CD4-positive, alpha-beta T cell treated with Interleukin-15 for 1 hour (primary cell): ENCODE measurements around the gene ATP6V1A.

Experiments used
- DNase-seq: peaks from one replicate; pipeline ENCODE4 v3.0.0-alpha.2; 2020

The ATP6V1A gene

GRCh38 chr3:113747283-113748046, 630 bp downstream of the ATP6V1A start:
- DNase-seq: no peak

DNA sequence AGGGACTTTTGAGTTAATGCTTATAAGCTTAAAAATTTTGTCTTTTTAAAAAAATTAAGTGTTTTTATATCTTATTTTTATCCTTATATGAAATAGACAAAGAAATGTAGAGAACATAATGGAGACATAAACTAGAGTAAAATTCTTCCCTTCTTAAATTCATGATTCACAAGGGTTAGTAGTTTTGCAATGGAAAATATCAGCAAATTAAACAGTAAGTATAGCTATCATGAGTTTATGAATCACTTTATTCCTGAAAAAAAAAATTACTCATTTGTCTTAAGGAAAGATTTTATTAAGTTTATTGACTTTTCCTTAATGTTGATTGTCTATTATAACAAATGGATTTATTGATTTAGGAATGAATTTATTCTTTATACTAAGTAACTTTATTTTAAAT, 4.3 kb downstream of the ATP6V1A start:
- no peak for DNase-seq

GRCh38 chr3:113753376-113753985, 6.6 kb downstream of the ATP6V1A start:
- no peak for DNase-seq

GRCh38 chr3:113754494-113755159, 7.8 kb downstream of the ATP6V1A start:
- no peak for DNase-seq

GRCh38 chr3:113758389-113759024, 11.7 kb downstream of the ATP6V1A start:
- DNase-seq: no peak

DNA sequence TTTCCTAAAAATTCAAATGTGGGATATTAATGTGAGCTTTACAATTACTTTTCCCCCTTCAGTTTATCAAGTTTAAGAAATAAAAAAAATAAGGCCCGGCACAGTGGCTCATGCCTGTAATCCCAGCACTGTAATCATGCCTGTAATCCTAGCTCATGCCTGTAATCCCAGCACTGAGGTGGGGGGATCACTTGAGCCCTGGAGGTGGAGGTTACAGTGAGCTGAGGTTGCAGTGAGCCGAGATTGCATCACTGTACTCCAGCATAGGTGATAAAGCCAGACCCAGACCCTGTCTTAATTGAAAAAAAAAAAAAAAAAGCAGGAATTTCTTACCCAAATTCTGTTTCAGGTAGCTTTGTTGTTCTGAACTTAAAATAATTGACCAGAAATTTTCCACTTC, 17.9 kb downstream of the ATP6V1A start:
- DNase-seq: no peak

GRCh38 chr3:113769551-113769950, 22.7 kb downstream of the ATP6V1A start:
- DNase-seq: no peak

DNA sequence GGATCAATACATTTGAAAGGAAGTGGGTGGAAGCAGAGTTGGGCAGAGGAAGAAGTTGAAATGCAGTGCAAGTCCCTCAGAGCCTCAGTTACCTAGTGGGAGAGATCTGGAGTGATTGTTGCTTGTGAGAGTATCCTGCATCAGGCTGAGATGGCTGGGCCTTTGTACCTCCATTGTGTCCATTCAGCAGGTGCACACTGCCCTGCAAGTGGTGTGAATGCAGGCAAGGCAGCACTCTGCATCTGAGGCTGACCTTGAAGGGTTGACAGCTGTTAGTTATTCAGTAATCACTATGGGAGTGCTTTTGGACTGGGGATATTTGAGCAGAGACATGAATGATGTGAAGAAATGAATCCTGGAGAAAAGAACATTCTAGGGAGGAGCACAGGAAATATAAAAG, 25.2 kb downstream of the ATP6V1A start:
- no peak for DNase-seq

DNA sequence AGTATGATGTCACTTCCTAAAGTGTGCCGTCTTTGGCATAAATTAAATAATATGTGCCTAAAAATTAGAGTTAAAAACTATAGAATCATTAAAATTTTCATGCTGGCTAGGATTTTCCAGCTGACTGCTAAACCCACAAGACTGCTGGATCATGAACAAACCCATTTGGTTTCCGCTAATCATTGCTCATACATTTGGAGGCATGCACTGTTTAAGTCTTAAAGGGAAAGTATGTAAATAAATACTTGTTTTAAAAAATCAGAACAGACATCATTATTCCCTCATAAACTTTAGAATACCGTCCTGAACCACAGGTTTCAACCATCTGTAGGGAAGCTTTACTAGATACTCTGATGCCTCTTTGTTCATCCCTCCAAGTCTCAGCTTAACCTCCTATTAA, 26.5 kb downstream of the ATP6V1A start:
- DNase-seq: no peak

- no peak for DNase-seq
Observed at GRCh38 chr3:113775516-113775915, 28.7 kb downstream of the ATP6V1A start.

- no peak for DNase-seq
Observed at GRCh38 chr3:113776564-113776963, 29.7 kb downstream of the ATP6V1A start.

- no peak for DNase-seq
Observed at GRCh38 chr3:113783463-113783862, 36.6 kb downstream of the ATP6V1A start.

DNA sequence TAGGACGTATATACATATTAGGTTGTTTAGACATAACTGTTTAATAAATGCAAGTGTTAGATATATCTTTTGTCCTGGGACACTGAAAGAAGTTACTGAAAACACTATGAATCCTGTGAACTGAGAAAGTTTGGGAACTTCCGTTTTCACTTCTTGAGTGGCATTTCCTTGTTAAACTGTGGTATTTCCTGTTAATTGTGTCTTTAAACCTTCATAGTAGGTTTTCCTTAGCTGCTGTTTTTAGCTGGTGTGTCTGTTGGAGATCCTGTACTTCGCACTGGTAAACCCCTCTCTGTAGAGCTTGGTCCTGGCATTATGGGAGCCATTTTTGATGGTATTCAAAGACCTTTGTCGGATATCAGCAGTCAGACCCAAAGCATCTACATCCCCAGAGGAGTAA, 37.1 kb downstream of the ATP6V1A start:
- no peak for DNase-seq

GRCh38 chr3:113791381-113791780, 44.5 kb downstream of the ATP6V1A start:
- no peak for DNase-seq

DNA sequence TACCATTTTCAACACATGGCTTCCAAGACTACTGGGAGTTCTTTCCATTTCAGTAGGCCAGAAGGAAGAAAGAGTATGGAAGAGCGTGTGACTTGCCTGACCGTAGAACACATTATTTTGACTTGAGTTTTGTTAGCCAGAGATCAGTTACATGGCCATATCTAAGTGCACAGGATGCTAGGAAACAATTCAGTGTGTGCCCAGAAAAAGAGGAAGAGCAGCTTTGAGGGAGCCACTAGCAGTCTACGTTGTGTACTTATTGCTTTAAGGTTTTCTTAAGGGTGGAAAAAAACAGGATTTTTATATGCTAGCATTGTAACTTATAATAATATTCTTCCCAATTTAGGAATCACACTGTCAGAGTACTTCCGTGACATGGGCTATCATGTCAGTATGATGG, 47.7 kb downstream of the ATP6V1A start:
- no peak for DNase-seq

DNA sequence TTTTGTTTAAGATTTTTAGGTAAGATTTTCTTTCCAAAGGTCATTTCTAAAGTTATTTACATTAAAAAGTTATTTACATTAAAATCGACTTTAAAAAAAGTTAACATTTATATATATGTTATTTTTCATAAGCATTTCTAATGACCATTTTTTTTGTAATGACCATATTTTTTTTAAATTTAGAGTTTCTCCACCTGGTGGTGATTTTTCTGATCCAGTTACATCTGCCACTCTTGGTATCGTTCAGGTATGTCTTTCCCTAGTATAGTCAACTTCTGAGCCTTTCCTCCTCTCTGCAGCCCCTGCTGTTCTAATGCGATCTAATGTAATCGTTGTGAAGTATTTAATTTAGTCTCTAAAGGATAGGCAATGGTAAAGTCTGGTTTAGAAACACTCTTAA, 48.9 kb downstream of the ATP6V1A start:
- DNase-seq: no peak

GRCh38 chr3:113802795-113803455, 56.1 kb downstream of the ATP6V1A start:
- no peak for DNase-seq

DNA sequence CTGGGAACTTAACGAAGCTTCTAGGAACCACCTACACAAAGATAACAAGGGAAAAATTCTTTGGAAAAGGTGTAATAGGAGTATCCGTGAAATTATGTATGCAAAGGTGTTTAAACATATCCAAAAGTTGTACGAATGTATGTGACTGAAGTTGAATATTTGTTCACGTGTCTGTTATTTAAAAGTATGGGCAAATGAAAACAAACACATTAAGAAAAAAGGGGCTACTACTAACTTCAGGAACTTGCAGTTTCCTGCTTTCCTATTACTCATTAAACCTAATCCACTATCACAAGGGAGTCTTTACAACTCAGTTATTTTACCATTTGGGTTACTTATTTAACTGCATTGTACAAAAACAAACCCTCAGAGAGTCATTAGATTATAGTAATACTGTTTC, 57.8 kb downstream of the ATP6V1A start:
- no peak for DNase-seq

DNA sequence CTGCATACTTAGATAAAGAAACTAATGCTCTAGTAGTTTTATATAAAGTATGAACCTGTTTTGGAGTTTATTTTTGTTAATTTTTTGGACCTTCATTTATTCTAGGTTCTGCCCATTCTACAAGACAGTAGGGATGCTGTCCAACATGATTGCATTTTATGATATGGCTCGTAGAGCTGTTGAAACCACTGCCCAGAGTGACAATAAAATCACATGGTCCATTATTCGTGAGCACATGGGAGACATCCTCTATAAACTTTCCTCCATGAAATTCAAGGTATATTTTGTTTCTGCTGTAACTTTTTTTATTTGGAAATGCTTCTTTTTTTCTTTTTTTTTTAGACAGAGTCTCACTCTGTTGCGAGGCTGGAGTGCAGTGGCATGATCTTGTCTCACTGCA, 58.4 kb downstream of the ATP6V1A start:
- no peak for DNase-seq

- no peak for DNase-seq
Observed at GRCh38 chr3:113812854-113813253, 66.0 kb downstream of the ATP6V1A start.

DNA sequence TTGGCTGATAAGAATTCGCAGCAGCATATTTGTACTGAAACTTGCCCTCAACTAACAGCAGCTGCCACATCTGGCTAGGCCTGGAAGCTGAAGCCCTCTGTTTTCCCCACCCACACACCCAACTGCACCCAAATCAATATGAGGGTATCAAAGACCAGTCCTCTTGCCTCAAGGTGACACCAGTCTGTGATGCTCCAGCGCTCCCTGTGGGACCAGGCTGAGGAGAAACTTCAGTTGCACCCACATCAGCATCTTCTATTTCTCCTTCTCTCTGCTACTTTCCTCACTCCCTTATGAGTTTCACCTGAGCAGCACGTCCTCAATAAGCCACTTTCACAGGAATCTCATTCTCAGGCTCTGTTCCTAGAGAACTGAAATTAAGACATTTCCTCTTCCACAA, 73.0 kb downstream of the ATP6V1A start:
- no peak for DNase-seq

- no peak for DNase-seq
Observed at GRCh38 chr3:113825090-113825489, 78.3 kb downstream of the ATP6V1A start.

GRCh38 chr3:113828600-113828999, 81.8 kb downstream of the ATP6V1A start:
- DNase-seq: no peak
